Stimulated activated CD8-positive, alpha-beta memory T cell treated with anti-CD3 and anti-CD28 coated beads, Interleukin-15, amount 100 ng/mL, for 24 hours (primary cell): Measurements from ENCODE around the gene KCNJ12.
"Not testable (repeated sequence)": the region's sequence is repeated elsewhere in the genome, so short reads cannot be mapped to it uniquely, and the experiment has no call there.

Experiments
- DNase-seq: peaks from one replicate; pipeline ENCODE4 v3.0.0-alpha.2; 2020; ENCODE audit warnings: low read depth

KCNJ12 gene

GRCh38 chr17:21349358-21350050, 26.7 kb upstream of the KCNJ12 start:
- not testable (repeated sequence) for DNase-seq

DNA sequence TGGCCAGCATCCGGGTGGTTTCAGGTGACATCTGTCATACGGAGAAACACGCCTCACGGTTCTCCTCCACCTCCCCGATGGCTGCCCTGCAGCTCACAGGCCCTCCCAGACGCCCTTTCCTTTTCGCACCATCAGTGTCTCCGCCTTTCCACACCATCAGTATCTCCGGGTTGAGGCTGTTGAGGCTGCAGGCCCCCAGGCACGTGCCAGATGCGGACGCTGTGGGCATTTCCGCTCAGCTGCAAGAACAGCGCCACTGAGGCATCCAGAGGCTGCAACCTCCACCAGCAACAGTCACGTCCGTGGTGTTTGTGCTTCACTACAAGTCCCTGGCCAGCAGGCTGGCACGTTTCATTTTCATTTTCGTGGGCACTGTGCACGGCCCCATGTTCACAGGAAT, 25.7 kb upstream of the KCNJ12 start:
- DNase-seq = not testable (repeated sequence)

GRCh38 chr17:21351366-21352065, 24.6 kb upstream of the KCNJ12 start:
- no peak for DNase-seq

DNA sequence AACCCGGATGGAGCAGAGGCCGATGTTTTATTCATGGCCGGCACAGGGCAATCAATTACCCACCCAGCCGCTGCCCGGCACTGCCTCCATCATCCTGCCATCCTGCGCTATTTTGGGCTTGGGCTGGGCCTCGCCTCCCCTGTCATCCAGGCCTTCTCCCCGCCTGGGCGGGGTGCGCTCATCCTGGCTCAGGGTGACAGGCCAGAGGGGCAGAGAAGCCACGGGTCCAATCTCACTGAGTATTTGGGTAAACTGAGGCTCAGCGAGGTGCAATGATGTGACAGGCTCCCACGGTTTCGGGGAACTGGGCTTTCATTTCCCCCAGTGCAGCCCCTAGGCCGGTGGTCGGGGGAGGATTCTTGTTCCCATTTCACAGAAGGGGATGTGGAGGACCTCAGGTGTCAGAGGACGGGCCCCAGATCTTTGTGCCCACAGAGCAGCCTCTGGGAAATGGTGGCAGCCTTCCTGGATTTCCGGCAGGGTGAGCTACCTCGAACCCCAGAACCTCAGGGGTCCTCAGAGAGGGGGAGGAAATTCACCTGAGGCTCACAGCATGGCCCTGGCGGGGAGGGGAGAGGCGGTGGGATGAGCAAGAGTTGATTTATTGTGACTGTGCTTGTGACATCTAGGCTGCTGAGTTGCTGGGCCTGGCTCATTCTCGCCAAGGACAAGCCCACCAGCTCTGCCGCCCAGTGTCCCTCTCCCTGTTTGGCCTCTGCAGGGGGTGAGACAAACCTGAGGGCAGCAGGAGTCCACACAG, 23.8 kb upstream of the KCNJ12 start:
- no peak for DNase-seq

GRCh38 chr17:21352981-21353265, 23.2 kb upstream of the KCNJ12 start:
- no peak for DNase-seq

DNA sequence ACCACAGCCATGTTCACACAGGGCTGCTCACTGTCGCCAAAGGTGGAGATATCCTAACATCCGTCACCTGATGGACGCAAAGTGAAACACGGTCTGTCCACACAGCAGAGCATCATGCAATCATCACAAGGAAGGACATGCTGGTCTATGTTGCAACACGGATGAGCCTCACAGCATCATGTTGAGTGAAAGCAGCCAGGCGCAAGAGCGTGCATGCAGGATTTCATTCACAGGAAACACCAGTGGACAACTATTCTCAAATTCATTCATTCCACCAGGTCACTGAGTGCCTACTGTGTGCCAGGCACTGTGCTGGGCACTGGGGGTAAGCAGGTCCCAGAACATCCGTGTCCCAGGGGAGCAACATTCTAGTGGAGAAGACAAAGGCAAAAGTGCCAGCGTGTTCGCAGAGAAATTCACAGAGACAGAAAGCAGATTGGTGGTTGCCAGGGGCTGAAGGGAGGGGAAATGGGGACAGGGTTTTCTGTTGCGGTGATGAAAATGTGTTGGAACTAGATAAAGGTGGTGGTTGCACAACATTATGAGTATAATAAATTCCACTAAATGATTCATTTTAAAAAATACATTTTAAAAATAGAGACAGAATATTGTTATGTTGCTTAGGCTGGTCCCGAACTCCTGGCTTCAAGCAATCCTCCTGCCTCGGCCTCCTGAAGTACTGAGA, 22.7 kb upstream of the KCNJ12 start:
- DNase-seq = no peak

DNA sequence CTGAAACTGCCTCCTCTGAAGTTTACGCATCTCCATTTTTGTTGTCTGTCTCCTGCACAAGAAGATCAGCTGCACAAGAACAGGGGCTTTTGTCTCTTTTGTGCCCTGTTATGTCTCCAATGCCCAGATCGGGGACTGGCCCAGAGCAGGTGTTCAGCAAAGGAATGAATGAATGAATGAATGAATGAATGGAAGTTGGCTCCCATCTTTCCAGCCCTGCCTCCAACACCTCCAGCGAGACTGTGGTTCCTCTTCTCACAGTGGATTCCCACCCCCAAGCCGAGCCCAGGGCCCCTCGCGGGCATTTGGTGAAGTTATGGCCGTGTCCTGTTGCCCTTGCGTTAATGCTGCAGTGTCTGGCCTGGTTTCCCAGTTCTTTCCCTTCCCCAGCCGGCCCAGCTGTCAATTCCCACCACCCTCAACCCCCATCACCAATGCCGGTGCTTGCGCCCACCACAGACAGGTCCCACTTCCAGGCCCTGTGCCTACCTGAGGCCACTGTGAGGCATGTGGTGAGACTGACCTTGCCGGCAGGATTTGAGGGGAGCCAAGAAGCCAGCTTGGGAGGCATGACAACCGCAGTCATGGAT, 21.3 kb upstream of the KCNJ12 start:
- DNase-seq = no peak

GRCh38 chr17:21355586-21355985, 20.6 kb upstream of the KCNJ12 start:
- no peak for DNase-seq

DNA sequence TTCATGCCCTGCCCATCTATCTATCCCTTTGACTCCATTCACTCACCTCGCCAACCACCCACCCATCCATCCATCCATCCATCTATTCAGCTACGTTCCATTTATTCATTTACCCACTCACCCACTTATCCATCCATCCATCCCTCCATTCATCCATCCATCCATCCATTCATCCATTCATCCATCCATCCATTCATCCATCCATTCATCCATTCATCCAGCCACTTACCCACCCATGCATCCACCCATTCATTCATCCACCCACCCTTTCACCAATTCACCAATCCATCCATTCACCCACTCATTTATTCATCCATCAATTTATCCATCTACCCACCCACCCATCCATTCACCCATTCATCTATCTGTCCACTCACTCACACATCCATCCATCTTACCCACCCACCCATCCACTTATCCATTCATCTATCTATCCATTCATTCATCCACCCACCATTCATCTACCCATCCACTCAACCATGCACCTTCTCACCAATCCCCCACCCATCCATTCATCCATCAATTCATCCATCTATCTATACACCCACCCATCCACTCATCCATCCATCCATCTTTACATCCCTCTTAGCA, 19.5 kb upstream of the KCNJ12 start:
- no peak for DNase-seq

- no peak for DNase-seq
These were observed 18.9 kb upstream of the KCNJ12 start for GRCh38 chr17:21357281-21357680.

DNA sequence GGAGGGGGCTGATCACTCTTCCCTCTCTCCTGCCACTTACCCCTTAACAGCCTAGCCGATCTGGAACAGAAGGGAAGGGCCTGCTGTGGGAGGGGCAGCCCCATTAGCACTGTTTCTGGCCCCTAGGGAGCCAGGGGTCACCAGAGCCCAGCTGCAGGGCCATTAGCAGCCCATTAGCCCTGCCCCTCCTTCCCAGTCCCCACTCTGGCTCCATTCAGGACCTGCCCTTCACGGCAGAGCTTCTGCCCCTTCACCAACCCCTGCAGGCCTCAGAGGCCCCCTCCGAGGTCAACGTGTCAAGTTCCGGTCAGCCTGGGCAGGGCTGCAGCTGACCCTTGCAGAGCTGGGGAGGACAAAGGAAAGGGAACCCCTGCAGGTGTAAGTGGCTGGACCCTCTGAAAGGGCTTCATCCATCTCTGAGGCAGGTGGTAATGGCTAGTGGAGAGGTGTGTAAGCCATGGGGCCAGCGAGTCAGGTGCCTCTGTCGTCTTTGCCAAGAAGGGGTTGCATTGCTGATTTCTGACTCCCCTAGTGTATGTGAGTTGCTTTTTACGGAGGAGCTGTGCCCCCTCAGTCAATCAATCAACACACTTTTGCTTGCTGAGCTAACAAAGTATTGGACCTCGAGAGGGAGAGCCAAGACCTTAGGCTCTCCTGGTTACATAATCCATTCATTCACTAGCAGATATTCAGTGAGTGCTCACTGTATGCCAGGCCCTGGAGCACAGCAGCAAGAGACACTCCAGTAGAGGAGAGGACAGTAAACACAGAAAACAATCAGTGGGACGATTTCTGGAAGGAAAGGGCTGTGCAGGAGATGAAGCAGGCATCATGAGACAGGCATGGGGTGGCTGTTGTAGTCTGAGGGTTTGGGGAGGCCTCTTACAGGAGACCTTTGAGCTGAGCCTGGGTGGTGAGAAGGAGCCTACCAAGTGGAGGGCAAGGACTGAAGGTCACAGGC, 18.2 kb upstream of the KCNJ12 start:
- no peak for DNase-seq

DNA sequence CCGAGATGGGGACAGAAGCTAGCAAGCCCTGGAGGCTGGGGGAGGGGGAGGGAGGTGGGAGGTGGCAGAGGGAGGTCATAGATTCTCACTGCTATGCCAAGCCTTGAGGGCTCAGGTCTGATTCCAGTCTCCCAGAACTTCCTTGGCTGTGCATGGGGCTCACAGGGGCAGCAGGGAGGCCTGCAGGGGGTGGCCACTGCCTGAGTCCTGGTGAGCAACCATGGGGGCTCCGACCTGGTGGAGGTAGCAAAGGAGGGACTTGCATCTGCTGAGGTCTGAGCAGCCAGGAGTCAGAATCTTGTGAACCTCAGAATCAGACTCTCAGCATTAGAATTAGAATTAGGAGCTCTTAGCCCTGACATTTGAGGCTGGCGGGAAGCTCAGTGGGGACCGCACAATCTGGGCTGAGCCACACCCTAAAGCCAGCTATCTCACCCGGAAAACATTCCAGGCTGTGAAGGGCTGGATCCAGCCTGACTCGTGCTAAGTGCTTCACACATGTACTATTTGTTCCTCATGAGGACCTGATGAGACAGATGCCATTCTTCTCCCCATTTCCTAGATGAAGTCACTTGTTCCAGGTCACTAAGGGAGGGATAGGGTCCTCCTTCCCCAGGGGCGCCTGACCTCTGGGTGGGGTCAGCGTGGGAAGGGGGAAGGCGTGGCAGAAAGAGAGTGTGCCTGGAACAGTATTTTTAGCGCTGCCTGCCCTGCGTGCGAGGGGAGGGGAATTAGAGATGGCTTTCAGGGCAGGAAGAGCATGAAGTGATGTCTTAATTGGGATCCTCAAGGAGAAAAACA, 17.3 kb upstream of the KCNJ12 start:
- DNase-seq = no peak

DNA sequence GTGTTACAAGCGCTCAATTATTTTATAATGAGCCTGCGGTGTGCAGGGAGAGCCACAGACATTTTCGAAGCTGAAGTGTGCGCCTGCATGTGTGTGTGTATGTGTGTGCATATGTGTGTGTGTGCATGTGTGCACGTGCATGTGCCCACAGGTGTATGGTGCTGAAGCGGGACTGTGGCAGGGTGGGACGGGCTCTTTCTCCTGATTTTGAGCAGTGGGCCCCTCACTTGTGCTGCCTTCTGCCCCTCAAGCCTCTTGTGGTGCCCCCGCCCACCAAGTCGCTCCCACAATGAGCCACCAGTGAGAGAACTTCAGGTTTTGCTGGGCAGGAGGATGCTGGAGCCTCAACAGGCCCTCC, 16.7 kb upstream of the KCNJ12 start:
- DNase-seq = no peak

GRCh38 chr17:21360048-21360447, 16.1 kb upstream of the KCNJ12 start:
- no peak for DNase-seq

DNA sequence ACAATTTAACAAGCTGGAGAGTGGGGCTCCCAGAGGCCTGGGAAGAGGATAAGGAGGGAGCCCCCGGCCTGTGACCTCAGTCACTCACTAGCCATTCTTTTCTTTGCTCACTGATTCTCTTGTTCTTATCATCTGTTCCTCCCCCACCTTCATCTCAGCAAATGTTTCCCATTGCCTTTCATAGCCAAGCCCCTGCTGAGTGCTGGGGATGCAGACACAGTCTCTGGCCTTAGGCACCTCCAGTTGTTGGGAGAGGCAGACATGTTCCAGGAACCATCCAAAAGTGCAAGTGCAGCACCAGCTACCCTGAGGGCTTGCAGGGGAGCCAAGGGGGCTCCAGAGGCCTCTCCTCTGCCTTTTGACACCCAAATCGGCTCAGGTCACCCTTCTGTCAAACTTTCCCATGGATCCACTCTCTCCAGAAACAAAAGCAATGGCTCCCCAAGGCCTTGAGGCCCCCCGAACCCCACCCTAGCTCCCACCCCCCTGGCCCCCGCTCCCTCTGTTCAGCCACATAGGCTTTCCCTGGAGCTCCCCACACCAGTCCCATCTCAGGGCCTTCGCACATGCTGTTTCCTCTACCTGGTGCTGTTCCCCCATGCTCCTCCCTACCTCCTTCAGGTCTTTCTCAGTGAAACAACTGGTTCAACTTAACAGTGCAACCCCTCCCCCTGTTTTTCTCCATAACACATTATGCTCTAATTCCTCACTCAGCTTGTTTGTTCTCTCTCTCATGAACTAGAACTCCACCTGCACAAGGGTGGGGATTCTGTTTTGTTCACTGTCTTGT, 14.9 kb upstream of the KCNJ12 start:
- no peak for DNase-seq

- DNase-seq = no peak
These were observed 13.7 kb upstream of the KCNJ12 start for GRCh38 chr17:21362331-21362931.

DNA sequence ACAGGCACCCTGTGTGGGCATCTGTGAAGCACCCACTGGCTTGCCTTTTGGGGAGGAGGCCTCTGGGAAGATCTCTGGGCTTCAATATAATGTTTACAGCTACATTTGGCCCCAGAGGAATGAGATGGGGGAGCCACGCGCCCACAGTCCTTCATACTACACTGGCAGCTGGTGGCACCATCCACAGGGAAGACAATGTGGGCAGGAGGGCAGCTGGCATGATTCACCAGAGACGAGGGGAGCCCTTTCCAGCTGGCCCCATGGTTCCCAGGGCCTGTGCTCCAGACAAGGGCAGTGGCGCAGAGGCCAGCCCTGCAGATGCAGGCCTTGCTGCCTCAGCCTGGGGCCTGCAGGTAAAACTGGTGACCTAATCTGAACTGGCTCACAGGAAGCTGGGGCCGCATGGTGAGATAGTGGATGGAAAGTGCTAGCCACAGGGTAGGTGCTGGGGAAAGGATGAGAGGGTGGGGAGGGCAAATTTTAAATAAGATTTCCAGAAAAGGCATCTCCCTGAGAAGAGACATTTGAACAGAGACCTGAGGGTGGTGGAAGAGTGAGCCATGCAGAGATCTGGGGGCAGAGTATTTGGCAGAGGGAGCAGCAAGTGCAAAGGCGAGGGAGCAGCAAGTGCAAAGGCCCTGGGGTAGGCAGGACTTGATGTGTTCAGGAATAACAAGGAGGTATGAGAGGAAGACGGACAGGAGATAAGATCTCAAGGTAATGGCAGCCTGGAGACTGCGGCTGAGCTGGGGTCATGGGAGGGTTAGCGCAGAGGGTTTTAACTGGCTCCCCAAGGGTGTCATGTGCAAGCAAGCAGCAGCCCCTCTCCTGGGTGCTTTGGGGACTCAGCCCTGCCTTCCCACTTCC, 12.1 kb upstream of the KCNJ12 start:
- DNase-seq = no peak

GRCh38 chr17:21365016-21365415, 11.1 kb upstream of the KCNJ12 start:
- DNase-seq = no peak
